Stimulated activated CD4-positive, alpha-beta T cell treated with anti-CD3 and anti-CD28 coated beads, TNF-alpha, amount 100 ng/mL, for 1 hour (primary cell): ENCODE measurements around the gene ZNF831.

Experiments
- DNase-seq, 3 donors: peaks; one replicate each; pipeline ENCODE4 v3.0.0-alpha.2; 2020; ENCODE audit warnings: low read depth in 3 of 3, low spot score in 1 of 3

ZNF831 gene

DNA sequence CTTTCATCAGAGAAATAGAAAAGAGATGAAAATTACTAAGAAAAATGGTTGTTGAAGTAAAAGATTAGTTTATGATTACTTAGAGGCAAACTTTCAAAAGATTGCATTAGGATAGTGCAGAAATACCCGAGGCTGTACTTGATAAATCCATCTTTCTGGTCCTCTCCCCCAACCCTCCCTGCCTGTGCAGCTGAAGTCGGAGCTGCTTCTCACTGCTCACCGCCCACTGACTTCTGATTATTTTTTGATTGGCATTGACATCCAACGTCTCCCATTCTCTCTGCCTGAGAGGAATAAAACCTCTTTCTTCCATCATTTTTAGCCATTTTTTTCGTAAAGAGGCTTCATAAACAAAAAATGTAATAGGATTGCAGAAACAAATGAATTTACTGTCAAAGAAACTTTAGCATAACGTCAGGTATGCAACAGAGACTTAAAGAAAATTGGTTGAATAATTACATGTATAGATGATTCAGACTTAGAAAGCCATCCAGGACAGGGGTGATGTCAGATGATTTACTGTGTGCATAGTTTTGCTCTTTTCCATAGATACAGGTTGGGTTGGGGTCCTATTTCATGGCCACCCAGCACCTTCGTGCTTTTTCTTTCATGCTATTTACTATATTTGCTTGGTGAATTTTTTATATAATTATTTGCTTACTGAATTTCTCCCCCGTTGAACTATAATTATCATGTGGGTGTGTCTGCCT is 83.2 kb downstream of the ZNF831 start:
- no peak for DNase-seq

DNA sequence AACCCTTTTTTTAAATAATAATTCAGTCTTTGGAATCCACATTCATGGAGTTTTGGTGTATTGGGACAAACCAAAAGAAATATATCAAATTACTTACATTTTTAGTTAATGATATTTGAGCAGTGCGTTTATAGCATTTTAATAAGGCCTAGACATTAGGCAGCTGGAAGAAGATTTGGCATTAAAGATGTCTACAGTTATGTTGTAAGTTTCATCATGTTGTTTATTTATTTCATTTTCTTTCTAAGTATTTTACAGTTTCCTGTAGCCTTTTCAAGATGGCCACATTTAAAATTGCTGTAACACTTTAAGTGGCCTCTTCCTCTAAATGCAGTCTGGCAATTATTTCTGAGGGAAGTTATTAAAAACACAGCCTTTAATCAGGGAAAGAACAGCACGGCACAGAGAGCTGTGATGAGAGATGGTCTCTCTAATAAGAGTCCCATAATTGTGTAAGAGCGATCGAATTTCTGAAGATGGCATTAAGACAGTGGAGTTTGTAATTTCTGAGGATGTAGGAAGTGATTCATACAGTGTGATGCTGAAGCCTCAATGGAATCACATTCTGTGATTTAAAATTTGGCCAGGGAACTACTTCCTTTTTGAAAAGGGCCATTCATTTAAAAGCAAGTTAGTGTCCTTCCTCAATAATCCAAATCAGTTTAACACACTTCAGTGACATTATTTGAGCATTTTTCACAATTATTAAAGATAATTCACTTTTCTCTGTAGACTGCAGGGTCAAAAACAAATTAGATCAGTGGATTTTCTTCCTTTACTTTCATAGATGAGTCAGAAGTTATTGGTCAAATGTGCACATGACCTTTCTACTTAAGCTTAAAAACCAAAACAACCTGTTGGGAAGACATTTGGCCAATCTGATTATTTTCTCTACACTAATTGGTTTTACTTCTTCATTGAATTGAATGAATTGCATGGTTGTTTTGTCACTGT is 84.4 kb downstream of the ZNF831 start:
- no peak for DNase-seq

DNA sequence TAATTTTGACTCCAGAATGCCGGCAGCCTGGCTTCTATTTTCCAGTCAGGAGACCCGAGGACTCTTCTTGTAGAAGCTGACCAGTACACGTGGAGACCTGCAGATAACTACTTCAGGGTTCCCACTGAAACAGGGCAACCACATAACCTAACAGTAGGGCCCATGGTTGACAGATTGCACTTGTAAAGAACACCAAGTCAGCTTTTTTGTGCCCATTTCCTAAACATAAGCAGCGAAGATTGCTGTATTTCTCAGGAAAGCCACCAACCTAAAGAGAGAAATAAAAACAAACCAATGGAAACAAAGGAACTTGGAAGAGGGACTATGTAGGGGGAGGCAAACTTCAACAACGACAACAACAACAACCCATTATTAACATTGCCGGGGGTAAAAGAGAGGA is 86.7 kb downstream of the ZNF831 start:
- DNase-seq, result no peak

DNA sequence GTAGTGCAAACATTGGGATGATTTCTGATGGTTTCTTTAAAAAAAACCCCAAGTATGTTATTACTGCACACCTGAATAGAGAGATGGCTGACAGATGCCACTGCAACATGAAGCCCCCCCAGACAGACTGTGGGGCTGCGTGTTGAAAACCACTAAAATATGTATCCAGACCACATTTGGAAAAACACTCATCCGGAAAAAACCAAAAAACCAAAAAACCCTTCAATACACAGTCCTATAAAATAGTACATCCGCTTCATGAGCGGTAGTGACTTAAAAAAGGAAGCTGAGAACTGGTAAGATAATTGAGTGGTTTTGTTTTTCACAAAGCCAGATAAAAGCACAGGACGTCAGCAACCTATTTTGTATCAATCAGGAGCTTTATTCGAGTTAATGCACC is 89.7 kb downstream of the ZNF831 start:
- DNase-seq, result no peak

DNA sequence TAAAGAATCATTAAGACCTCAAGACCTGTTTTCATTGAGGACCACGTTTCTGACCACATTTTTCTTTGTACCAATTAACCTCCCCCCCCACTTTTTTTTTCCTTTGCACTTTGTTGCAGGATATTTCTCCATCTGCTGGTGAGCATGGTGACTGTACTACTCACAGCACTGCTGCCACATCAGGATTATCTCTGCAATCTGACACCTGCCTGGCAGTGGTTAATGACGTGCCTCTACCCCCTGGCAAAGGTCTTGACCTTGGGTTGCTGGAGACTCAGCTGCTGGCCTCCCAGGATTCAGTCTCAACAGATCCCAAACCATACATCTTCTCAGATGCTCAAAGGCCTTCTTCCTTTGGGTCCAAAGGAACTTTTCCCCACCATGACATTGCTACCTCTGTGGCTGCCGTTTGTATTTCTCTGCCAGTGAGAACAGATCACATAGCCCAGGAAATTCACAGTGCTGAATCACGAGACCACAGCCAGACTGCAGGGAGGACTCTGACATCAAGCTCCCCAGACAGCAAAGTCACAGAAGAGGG is 90.2 kb downstream of the ZNF831 start:
- DNase-seq, result no peak

DNA sequence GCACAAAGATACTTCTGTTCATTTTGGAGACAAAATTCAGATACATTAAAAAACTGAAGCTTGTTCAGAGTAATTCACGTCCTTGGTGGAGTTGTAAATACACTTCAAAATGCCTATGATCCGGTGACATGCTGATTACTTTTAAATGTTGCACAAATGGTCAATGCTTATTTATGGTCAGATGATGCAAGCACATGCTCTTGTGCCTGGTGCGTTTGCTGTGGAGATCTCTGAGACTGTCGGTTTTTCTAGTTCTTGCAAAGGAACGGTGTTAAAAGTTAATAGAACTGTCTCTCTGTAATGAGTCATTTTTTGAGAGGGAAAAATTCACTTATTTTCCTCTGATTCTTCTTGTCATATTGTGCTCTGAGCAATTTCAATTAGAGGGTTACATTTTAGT is 91.6 kb downstream of the ZNF831 start:
- DNase-seq, result no peak

DNA sequence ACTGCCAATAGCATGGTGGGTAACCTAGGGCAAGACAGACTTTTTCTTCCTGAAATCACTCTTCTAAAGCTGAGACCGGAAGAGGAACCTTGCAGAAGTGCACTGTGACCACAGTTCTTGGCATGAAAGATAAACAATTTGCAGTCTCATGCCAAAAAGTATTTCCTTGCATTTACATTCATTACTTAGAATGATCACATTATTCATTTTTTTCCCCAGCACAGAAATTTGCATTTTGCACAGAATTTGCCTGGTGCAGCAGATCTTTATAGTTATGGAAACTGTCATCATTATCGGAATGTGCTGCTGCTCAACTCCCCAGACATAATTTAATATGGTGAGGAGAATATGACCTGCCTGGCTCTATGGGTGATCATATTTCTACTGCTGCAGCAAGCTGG is 94.6 kb downstream of the ZNF831 start:
- no peak for DNase-seq

DNA sequence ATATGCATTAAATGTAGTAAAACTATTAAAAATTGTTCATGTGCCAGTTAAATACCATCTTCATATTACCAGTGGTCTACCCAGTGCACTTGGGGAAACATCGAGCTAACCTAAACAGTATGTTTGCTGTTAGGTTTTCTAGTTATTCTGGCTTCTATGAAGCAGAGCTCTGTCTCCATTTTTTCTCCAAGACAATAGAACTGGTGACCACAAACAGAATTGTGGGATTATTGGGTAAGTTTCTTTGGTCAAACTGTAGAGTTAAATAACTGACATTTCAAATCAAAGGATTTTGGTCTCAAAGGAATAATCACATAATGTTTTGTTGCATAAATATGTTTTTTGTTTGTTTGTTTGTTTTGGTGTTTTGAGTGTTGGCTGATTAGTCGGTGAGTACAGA is 96.3 kb downstream of the ZNF831 start:
- no peak for DNase-seq

DNA sequence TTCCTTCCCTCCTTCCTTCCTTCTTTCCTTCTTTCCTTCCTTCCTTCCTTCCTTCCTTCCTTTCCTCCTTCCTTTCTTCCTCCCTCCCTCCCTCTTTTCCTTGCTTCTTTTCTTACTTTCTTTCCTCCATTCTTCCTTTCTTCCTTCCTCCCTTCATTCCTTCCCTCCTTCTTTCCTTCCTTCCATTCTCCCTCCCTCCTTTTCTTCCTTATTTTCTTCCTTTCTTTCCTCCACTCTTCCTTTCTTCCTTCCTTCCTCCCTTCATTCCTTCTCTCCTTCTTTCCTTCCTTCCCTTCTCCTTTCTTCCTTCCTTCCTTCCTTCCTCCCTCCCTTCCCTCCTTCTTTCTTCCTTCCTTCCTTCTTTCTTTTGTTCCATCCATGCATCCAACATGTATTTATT is 101.7 kb downstream of the ZNF831 start:
- DNase-seq, result no peak

DNA sequence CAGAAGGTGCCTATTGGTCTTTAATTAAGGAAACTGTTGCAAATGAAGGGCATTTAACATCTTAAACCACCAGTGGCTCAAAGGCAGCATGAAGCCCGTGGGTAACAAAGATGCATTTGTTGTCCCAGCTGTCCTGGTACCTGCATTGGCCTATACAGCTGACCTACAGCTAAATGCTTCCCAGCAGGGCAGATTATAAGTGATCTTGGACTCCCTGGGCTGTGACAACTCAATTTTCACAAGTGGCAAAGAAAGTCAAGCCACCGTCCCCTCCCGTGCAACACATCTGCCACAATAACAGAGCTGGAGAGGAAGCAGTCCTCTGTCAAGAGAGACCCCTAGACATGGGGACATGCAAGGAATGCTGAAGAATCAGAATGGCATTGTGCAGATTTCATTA is 105.2 kb downstream of the ZNF831 start:
- no peak for DNase-seq

DNA sequence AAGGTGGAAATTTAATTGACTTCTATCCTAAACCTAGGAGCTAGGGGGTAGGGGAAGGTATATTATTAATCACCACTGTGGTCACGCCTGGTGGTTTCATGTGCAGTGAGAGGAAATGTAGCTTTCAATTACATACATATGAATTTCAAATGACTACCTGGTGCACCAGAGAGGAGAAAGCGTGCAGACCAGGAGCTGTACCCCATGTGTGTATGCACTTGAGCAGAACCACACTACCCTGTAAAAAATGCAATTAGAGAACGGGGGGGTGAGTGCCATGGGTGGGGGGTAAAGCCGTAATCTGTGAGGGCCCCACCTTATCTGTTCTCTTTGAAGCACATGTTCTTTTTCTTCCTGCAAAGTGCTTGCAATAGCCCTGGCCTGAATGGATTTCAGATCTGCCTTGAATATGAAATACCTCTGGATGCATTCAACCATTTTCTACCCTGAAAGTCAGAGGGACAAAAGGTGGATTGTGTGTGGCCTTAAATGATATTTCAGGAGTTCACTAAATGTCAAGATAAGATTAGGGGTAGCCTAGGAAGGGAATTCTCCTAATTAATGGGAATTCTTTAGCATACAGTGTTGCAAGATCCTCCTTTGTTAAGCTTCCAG is 105.9 kb downstream of the ZNF831 start:
- no peak for DNase-seq

DNA sequence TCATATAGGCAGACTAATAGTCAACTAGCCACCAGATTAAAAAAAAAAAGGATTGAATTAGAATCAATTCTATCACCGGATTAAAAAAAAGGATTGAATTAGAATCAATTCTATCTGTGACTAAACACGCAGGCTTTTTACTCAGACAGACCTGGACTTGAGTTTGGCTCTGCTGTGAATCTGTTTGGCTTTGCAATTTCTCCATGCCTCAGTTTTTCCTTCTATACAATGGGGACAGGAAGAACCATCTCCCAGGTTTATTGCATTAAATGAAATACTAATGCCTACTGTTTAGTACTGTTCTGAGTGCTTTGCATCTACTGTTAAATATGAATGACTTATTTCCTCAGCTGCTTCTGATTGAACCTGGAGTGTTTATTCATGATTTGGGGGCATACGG is 106.8 kb downstream of the ZNF831 start:
- DNase-seq, result no peak

DNA sequence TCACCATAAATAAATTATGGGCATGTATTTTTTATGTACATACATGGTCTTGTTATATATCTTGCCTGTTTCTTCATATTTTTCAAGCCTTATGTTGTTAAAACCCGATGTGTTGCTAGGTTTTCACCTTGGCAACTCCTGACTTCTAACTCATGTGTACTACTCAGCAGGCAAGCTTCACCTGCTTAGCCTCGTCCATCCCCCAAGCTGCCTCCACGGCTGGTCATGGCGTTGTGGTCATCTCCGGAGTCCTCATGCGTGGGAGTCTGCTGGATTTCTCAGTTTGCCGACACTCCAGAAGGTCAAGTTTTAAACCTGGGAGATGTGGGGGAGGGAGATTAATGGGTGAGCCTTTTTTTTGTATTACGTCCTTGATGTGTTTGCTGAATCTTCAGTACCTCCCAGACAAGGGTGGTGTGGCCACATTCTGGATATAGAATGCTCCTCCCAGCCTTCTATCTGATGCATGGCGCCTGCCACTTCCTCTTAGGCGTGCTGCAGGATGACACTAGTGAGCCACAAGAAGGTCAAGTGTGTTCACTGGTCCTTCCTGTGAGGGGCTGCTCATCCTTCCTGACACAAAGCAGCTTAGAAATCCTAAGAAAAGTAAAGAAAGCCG is 110.2 kb downstream of the ZNF831 start:
- DNase-seq, result no peak

DNA sequence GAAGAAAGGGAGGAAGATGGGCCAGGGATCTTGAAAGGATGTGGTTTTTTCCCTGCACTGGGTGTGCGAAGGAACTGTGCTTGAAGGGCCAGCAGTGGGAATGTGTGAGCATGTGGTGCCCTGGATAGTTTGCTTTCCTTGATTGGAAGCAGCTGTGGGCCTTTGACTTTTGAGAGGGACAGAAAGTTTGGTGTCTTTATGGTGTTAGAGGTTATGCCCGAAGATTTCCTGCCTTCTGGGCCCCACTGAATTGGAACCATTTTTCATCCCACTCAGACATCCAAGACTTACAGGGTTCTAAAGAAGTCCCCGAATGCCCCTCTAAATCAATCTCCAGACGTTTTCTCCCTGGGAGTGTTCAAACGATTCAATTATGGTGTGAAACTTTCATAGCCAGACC is 113.3 kb downstream of the ZNF831 start:
- no peak for DNase-seq

DNA sequence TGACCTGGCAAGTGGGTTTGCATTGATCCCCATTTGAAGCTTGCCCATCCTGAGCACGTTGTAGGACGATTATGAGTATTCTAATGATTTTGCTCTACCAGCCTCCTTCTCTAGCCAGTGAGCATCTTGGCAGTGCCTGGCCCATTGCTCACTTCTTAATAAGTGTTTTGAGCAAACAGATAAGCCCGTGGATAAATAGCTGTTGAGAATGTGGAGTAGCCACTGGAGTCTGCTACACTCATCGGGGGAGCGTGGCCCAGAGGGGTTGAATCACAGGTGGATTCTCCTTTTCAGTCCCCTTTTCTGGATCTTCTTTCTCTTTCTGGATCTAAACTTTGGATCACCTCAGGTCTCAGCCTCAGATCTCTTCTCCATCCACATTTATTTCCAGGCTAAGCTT is 120.8 kb downstream of the ZNF831 start:
- DNase-seq, result no peak

DNA sequence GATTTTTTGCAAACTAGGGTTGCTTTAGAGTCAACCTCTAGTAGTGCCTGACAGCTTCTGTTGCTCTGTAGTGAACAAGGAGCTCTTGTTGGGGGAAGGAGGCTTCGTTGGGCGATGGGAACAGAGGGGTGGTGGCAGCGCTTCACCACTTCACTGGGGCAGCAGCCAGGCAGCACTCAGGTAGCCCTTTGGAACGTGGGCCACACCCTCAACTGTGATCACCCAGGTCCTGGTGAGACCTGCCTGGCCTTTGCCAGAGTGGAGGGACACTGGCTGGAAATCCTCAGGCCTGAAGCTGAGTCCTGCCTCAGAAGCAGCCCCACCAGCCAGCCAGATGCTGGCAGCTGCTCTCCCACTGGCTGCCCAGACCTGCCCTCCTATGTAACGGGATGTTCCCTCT is 126.4 kb downstream of the ZNF831 start:
- DNase-seq, result no peak

DNA sequence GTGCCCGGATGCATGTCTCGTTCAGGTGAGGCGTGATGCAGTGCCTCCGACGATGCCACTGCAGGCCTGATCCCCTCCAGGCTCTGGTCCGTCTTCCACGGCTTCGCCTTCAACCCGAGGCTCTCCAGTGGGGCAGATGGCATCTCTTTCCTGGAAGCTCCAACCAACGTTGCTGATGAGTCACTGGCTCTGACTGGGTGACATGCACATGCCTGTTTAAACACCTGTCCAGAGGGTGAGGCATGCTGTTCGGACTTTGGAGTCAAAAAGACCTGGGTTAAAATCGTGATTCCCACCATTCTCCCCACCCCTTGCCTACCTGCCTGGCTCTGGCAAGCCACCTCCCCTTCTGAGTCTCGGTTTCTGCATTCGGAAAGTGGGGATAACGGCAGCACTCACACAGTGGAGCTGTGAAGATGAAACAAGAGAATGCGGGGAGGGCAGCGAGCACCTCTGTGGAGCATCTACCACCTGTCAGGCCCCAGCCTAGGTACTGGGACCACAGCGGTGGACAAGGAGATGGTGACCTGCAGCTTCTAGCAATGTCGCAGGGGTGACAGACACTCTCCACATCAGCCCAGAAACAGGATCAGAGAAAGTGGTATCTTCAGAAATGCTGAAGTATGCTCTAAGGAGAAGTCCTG is 128.2 kb downstream of the ZNF831 start:
- no peak for DNase-seq

DNA sequence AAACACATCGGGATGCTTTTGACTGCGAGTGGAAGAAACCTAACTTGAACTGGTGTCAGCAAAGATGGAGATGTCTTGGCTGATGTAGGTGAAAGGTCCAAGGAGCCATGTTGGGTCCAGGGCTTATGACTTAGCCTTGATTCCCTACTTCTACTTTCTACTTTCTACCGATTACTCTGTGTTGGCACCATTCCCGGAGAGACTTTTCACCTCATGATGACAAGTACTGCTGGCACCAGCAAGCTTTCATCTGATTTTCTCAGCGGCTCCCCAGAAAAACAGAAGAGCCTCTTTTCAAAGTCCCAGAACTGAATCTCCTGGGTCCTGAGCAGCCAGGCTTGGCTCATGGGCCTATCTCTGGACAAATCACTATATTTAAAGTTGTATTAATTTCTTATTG is 131.9 kb downstream of the ZNF831 start:
- DNase-seq, result no peak

DNA sequence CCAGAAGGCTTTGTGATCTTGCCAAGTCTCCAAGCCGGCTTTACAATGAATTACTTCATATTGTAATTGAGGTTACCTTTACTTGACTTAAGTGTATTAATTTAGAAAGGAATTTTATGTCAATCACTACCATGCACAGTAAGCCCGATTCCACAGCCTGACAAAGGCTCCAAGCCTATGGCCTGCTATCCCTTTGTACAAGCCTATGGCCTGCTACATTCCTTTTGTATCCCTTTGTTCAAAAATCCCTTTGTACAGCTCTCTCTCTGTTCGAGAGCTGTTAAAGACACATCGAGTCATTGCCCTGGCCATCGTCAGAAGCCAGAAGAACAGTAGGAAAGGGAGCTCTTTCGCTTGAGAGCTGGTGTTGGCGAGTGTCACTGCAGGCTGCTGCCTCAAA is 134.1 kb downstream of the ZNF831 start:
- no peak for DNase-seq

DNA sequence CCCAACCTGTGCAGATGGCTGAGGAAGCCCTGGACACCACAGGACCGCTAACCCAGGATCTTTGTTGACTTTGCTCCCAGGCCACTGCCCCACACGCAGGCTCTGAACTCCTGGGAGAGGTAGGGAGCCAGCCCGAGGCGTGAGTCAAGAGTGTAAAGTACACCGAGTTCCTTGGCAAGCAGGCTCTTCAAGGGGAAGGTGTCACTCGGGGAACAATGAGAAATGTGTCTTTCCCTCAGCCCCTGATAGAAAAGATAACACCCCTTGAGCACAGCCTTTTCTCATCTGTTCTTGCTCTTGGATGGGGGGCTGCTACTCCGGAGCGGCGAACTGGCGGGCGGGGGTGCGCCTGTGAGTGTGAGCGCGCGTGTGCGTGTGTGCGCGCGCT is 136.3 kb downstream of the ZNF831 start:
- no peak for DNase-seq
